MCF 10A (cell line): Measurements from ENCODE around the gene DENND2D. TPM values are rescaled to one million over a fixed set of nuclear protein-coding genes. Genes with fewer than 3 reads are reported as not detected.
A peak's percentile ranks its signal among the peaks of the same experiment; 100 is the strongest.

ENCODE experiments used
- BruUV-seq: library from RNA; stranded (reverse); fragments of 400-500 nt; replicated peaks from 2 replicates; lab custom pipeline; 2021; lab: Mats Ljungman, UMichigan
- CTCF ChIA-PET: fragments of 300-600 bp; sonication (Branson Sonifier 250); formaldehyde crosslinking; extraction: SDS; loops from one replicate; lab custom pipeline; 2021; ENCODE audit warnings: antibody characterized with exemption, inconsistent platforms; lab: Yijun Ruan, JAX
- POLR2A ChIA-PET: fragments of 300-600, 350-650 bp; sonication (Branson Sonifier 250); formaldehyde crosslinking; extraction: SDS; loops from one replicate; lab custom pipeline; 2020; ENCODE audit warnings: antibody characterized with exemption, inconsistent platforms; lab: Yijun Ruan, JAX
- DNase-seq: peaks from one replicate; pipeline ENCODE4 v3.0.0-alpha.2; 2018; ENCODE audit not compliant: unreplicated experiment
- H3K27ac Mint-ChIP-seq: one replicate; pipeline ENCODE4 v1.8.0; 2022; ENCODE audit warnings: mild to moderate bottlenecking, low read depth, mixed read lengths; ENCODE audit not compliant: unreplicated experiment
- H3K27me3 Mint-ChIP-seq: one replicate; pipeline ENCODE4 v1.8.0; 2022; ENCODE audit warnings: mixed read lengths; ENCODE audit not compliant: insufficient read depth, unreplicated experiment
- H3K36me3 Mint-ChIP-seq: one replicate; pipeline ENCODE4 v1.8.0; 2022; ENCODE audit warnings: mild to moderate bottlenecking, moderate library complexity, mixed read lengths; ENCODE audit not compliant: insufficient read depth, unreplicated experiment
- H3K4me1 Mint-ChIP-seq: one replicate; pipeline ENCODE4 v1.8.0; 2022; ENCODE audit warnings: mixed read lengths; ENCODE audit not compliant: insufficient read depth, unreplicated experiment
- H3K4me3 Mint-ChIP-seq: one replicate; pipeline ENCODE4 v1.8.0; 2022; ENCODE audit warnings: mild to moderate bottlenecking, moderate library complexity, mixed read lengths; ENCODE audit not compliant: unreplicated experiment
- H3K9me3 Mint-ChIP-seq: one replicate; pipeline ENCODE4 v1.8.0; 2022; ENCODE audit warnings: mixed read lengths; ENCODE audit not compliant: unreplicated experiment
- CTCF ChIP-seq: fragments of 200-600 bp; IDR thresholded peaks from one replicate; pipeline ENCODE4 v1.8.0; 2022; ENCODE audit warnings: antibody characterized with exemption, mild to moderate bottlenecking; ENCODE audit not compliant: unreplicated experiment
- intact Hi-C: fragments of 100-400 bp; cut with micrococcal nuclease; formaldehyde crosslinking; loops from 2 replicates; pipeline ENCODE4 v1.14.1; 2022
- total RNA-seq: library from RNA; stranded (reverse); gene quantifications from 2 replicates; pipeline ENCODE4 v1.2.3, GENCODE V29; 2022

DENND2D gene
- total RNA-seq, 1 experiment from 2014 or later = 6.0 TPM

- Mint-ChIP-seq H3K27ac (no peak overlapping the region), H3K4me3 (no peak overlapping the region), H3K36me3 (no peaks in the 10 kb centered on the region), H3K4me1 (peaks cover 48% of the 10 kb centered on the region), H3K9me3 (no peaks in the 10 kb centered on the region), H3K27me3 (no peaks in the 10 kb centered on the region)
- ChIA-PET POLR2A (no interaction called here), CTCF (interaction anchor here (0.5 to 5.2 kb wide), 5 partner anchors 30 to 175 kb away, joined by 3 to 95 read pairs (median 15); no protein-coding TSS in a partner anchor)
- no peak for TF ChIP-seq CTCF
- no TSS peak for BruUV-seq
- intact Hi-C loops = no loop called here
- no peak for DNase-seq
Observed at GRCh38 chr1:111225717-111226400, 25.4 kb upstream of the DENND2D start.

GRCh38 chr1:111225091-111225490 is 24.6 kb upstream of the DENND2D start:
- POLR2A ChIA-PET = interaction anchor here (0.7 kb wide), 1 partner anchor 528 kb away, joined by 4 read pairs; no protein-coding TSS in a partner anchor
- DNase-seq = no peak

GRCh38 chr1:111223126-111223685 is 22.8 kb upstream of the DENND2D start:
- Mint-ChIP-seq H3K27me3 (no peaks in the 10 kb centered on the region), H3K36me3 (no peaks in the 10 kb centered on the region), H3K4me3 (no peak overlapping the region), H3K4me1 (peaks cover 38% of the 10 kb centered on the region), H3K27ac (peak overlapping the region; percentile 36), H3K9me3 (no peaks in the 10 kb centered on the region)
- ChIA-PET POLR2A (interaction anchor here (0.9 to 1.6 kb wide), 3 partner anchors 109 to 183 kb away, joined by 3 to 8 read pairs (median 4); no protein-coding TSS in a partner anchor), CTCF (interaction anchor here (0.6 to 3.6 kb wide), 47 partner anchors 9 to 1095 kb away, joined by 3 to 95 read pairs (median 4); no protein-coding TSS in a partner anchor)
- no peak for DNase-seq
- intact Hi-C loops = loop anchor here (1.0 to 5.0 kb wide), 4 partner anchors 111 to 284 kb away; no protein-coding TSS in a partner anchor
- TF ChIP-seq CTCF = no peak
- no TSS peak for BruUV-seq

More at GRCh38 chr1:111225091-111225490, 24.6 kb upstream of the DENND2D start:
- Mint-ChIP-seq H3K36me3 (no peaks in the 10 kb centered on the region), H3K27ac (no peak overlapping the region), H3K27me3 (no peaks in the 10 kb centered on the region), H3K4me3 (no peak overlapping the region), H3K4me1 (peaks cover 47% of the 10 kb centered on the region), H3K9me3 (no peaks in the 10 kb centered on the region)
- CTCF ChIA-PET = interaction anchor here (1.1 to 5.2 kb wide), 3 partner anchors 108 to 175 kb away, joined by 4 to 95 read pairs (median 59); no protein-coding TSS in a partner anchor
- intact Hi-C loops = no loop called here
- no peak for TF ChIP-seq CTCF
- BruUV-seq = no TSS peak
